ENCODE measurements around the gene KRABD2. TPM values are rescaled to one million over a fixed set of nuclear protein-coding genes. Genes with fewer than 3 reads are reported as not detected.
A peak's percentile ranks its signal among the peaks of the same experiment; 100 is the strongest.

Gene KRABD2

GRCh38 chr17:8327303-8327649 lies 49.2 kb downstream of the KRABD2 start:
- Histone ChIP-seq H3K4me2 (ENCODE audit: insufficient read depth, insufficient read length, low read length) (peak overlapping the region; percentile 62), H4K91ac (ENCODE audit: insufficient read length, low read depth, low read length) (no peak overlapping the region), H3K56ac (ENCODE audit: insufficient read length, low read depth, low read length) (no peak overlapping the region), H4K8ac (replicated peaks; ENCODE audit: insufficient read length, low read depth, low read length) (no peak overlapping the region), H2BK12ac (ENCODE audit: insufficient read length, low read depth, low read length) (no peak overlapping the region), H4K5ac (ENCODE audit: insufficient read length, low read depth, low read length) (no peak overlapping the region), H3K79me1 (ENCODE audit: insufficient read depth, low read depth, low read length, poor library complexity, severe bottlenecking) (no peaks in the 10 kb centered on the region), H3K27ac (ENCODE audit: insufficient read length, low read depth, low read length) (no peak overlapping the region), H2BK5ac (ENCODE audit: insufficient read length, low read length) (no peak overlapping the region), H3K18ac (ENCODE audit: insufficient read length, low read depth, low read length) (no peak overlapping the region), H2BK20ac (ENCODE audit: low read depth, low read length, poor library complexity, severe bottlenecking) (no peak overlapping the region), H3K79me2 (ENCODE audit: insufficient read depth, low read length) (no peaks in the 10 kb centered on the region), H3K23me2 (ENCODE audit: insufficient read length, low read depth, low read length, poor library complexity, severe bottlenecking) (peaks cover 10% of the 10 kb centered on the region), H2AFZ (ENCODE audit: low read length) (no peak overlapping the region), H3K9ac (ENCODE audit: extremely low read depth, insufficient read length, low read length) (no peak overlapping the region), H4K20me1 (ENCODE audit: control insufficient read depth, insufficient read depth, insufficient read length) (no peaks in the 10 kb centered on the region), H2BK15ac (ENCODE audit: low read depth, low read length) (no peak overlapping the region), H2BK120ac (ENCODE audit: low read depth, low read length, poor library complexity, severe bottlenecking) (no peak overlapping the region), H3K14ac (ENCODE audit: insufficient read depth, low read length) (peak overlapping the region; percentile 74), H3K4ac (ENCODE audit: low read depth, low read length) (no peak overlapping the region), H3K9me3 (ENCODE audit: control insufficient read depth, low read depth, low read length) (no peaks in the 10 kb centered on the region), H2AK5ac (ENCODE audit: insufficient read length, low read length) (no peak overlapping the region), H3K4me1 (ENCODE audit: insufficient read depth, low read length) (no peaks in the 10 kb centered on the region; the same call in 1 of the 2 replicates), H3K27me3 (ENCODE audit: insufficient read depth, low read length) (no peaks in the 10 kb centered on the region; the same call in 1 of the 2 replicates), H3K23ac (ENCODE audit: insufficient read length, low read depth, low read length) (no peak overlapping the region), H3T11ph (ENCODE audit: low read length) (no peak overlapping the region)
- WGBS (ENCODE audit: extremely low coverage, insufficient read length, low lambda C conversion rate), result no CpG with 5 or more reads among the region's 25 CpGs
- Mint-ChIP-seq H3K4me1 (peaks cover 17 to 21% of the 10 kb centered on the region in 2 experiments), H3K36me3 (ENCODE audit: insufficient read depth in 1 of 3, low read depth in 3 of 3) (no peaks in the 10 kb centered on the region), H3K4me3 (peak overlapping the region; percentile 73 to 78), H3K27ac (no peak overlapping the region), H3K27me3 (ENCODE audit: low read depth) (peaks cover 36% of the 10 kb centered on the region), H3K9me3 (no peaks in the 10 kb centered on the region)
- TF ChIP-seq, protein P1, sequence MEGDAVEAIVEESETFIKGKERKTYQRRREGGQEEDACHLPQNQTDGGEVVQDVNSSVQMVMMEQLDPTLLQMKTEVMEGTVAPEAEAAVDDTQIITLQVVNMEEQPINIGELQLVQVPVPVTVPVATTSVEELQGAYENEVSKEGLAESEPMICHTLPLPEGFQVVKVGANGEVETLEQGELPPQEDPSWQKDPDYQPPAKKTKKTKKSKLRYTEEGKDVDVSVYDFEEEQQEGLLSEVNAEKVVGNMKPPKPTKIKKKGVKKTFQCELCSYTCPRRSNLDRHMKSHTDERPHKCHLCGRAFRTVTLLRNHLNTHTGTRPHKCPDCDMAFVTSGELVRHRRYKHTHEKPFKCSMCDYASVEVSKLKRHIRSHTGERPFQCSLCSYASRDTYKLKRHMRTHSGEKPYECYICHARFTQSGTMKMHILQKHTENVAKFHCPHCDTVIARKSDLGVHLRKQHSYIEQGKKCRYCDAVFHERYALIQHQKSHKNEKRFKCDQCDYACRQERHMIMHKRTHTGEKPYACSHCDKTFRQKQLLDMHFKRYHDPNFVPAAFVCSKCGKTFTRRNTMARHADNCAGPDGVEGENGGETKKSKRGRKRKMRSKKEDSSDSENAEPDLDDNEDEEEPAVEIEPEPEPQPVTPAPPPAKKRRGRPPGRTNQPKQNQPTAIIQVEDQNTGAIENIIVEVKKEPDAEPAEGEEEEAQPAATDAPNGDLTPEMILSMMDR (conservative IDR thresholded peaks at IDR 0.05), result no peak
- DNase-seq, result no peak

Other genes starting within 250 kb of the KRABD2 start
- 36.5 and 37.2 TPM in 2 replicates for gene PER1, start 224.3 kb downstream of the KRABD2 start, total RNA-seq (2021)
- 22.8 and 22.9 TPM in 2 replicates for gene VAMP2, start 213.8 kb downstream of the KRABD2 start, total RNA-seq (2021)
- 12.7 and 14.3 TPM in 2 replicates for gene TMEM107, start 200.3 kb downstream of the KRABD2 start, total RNA-seq (2021)
- 3.1 and 3.4 TPM in 2 replicates for gene BORCS6, start 186.5 kb downstream of the KRABD2 start, total RNA-seq (2021)
- 160 and 171 TPM in 2 replicates for gene AURKB, start 166.1 kb downstream of the KRABD2 start, total RNA-seq (2021)
- gene CTC1, start 128.6 kb downstream of the KRABD2 start, total RNA-seq (2021), result 36.9 and 37.0 TPM in 2 replicates
- gene PFAS, start 127.4 kb downstream of the KRABD2 start, total RNA-seq (2021), result 224 and 228 TPM in 2 replicates
- gene RANGRF, start 88.0 kb downstream of the KRABD2 start, total RNA-seq (2021), result 36.9 and 42.5 TPM in 2 replicates
- 3.9 and 4.3 TPM in 2 replicates for gene SLC25A35, start 81.3 kb downstream of the KRABD2 start, total RNA-seq (2021)
- gene ARHGEF15, start 66.5 kb downstream of the KRABD2 start, total RNA-seq (2021), result 0.35 and 0.39 TPM in 2 replicates
- not detected in 2 replicates for gene ODF4, start 36.9 kb downstream of the KRABD2 start, total RNA-seq (2021)
- 2,434 and 2,435 TPM in 2 replicates for gene RPL26, start 6.5 kb upstream of the KRABD2 start, total RNA-seq (2021)
- 0.07 and 0.09 TPM in 2 replicates for gene RNF222, start 21.1 kb upstream of the KRABD2 start, total RNA-seq (2021)
- 32.9 and 38.4 TPM in 2 replicates for gene NDEL1, start 59.2 kb upstream of the KRABD2 start, total RNA-seq (2021)

Data from H9 (cell line).